ENCODE data around the gene UIMC1. TPM values are rescaled to one million over a fixed set of nuclear protein-coding genes. Genes with fewer than 3 reads are reported as not detected.
"Not testable (repeated sequence)": the region's sequence is repeated elsewhere in the genome, so short reads cannot be mapped to it uniquely, and the experiment has no call there.

Gene UIMC1
- total RNA-seq, 2 donors from 2014 or later: 42.5 to 43.0 TPM

GRCh38 chr5:177024559-177024958 lies 18.0 kb upstream of the UIMC1 start:
- peaks cover 28% of the 10 kb centered on the region for H3K4me1 Mint-ChIP-seq
- H3K36me3 Mint-ChIP-seq (ENCODE audit: low read depth): peaks cover 43% of the 10 kb centered on the region
- no peaks in the 10 kb centered on the region for H3K9me3 Mint-ChIP-seq
- no peaks in the 10 kb centered on the region for H3K27me3 Mint-ChIP-seq
- peak; percentile 24 for ATAC-seq (replicated peaks)
- H3K4me3 Mint-ChIP-seq: peak overlapping the region; percentile 95
- peak overlapping the region; percentile 72 for H3K27ac Mint-ChIP-seq

DNA sequence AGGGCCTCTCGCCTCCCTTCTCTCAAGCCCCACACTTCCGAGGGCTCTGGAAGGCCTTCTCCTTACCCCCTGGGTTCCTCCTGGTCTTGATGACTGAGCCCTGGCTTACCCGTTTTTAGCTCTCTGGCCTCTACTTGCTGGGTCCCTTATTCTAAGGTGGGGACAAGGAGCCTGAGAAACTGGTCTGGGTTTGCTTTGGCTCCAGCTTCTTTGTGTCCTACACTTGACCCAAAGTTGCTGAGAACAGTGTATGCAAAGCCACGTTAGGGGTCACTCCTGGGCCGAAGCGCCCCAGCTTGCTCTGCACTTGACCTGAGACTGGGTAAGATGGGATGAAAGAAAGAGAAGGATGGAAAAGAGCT lies 16.7 kb upstream of the UIMC1 start:
- Mint-ChIP-seq H3K4me1 (peaks cover 28% of the 10 kb centered on the region), H3K4me3 (peak overlapping the region; percentile 95), H3K27me3 (no peaks in the 10 kb centered on the region), H3K27ac (peak overlapping the region; percentile 99), H3K36me3 (ENCODE audit: low read depth) (peaks cover 33% of the 10 kb centered on the region), H3K9me3 (no peaks in the 10 kb centered on the region)
- no peak for ATAC-seq (replicated peaks)

GRCh38 chr5:177022386-177023302 lies 16.1 kb upstream of the UIMC1 start, which contains the start of gene ZNF346:
TSS of gene ZNF346 (plus strand) at chr5:177022696. CDS start at chr5:177022739, 43 bp downstream.
- peak; percentile 96 for ATAC-seq (replicated peaks)
- H3K36me3 Mint-ChIP-seq (ENCODE audit: low read depth): peaks cover 29% of the 10 kb centered on the region

DNA sequence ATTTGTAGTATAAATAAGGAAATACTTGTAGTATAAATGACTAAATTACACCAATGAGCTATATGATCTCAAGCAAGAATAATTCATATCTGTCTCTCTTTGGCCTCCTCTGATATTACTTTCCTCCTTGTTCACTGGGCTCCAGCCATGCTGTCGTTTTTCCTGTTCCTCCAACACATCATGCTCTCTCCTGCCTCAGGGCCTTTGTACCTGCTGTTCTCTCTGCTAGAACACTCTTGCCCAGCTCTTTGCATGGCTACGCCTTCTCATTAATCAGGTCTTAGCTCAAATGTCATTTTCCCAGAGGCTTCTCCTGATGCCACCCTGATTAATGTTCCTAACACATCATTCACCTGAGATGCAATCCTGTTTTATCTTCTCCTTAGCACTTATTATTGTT lies 13.5 kb upstream of the UIMC1 start:
- Mint-ChIP-seq H3K4me3 (no peak overlapping the region), H3K27ac (no peak overlapping the region), H3K4me1 (peaks cover 22% of the 10 kb centered on the region), H3K9me3 (no peaks in the 10 kb centered on the region), H3K36me3 (ENCODE audit: low read depth) (peaks cover 9% of the 10 kb centered on the region), H3K27me3 (no peaks in the 10 kb centered on the region)
- ATAC-seq (replicated peaks): no peak

More at GRCh38 chr5:177022386-177023302, 16.1 kb upstream of the UIMC1 start, which contains the start of gene ZNF346:
- Mint-ChIP-seq H3K4me3 (peak within 1 kb of the TSS; percentile 95), H3K9me3 (no peaks in the 10 kb centered on the region), H3K27me3 (no peaks in the 10 kb centered on the region), H3K4me1 (peaks cover 28% of the 10 kb centered on the region), H3K27ac (peak within 1 kb of the TSS; percentile 99)

DNA sequence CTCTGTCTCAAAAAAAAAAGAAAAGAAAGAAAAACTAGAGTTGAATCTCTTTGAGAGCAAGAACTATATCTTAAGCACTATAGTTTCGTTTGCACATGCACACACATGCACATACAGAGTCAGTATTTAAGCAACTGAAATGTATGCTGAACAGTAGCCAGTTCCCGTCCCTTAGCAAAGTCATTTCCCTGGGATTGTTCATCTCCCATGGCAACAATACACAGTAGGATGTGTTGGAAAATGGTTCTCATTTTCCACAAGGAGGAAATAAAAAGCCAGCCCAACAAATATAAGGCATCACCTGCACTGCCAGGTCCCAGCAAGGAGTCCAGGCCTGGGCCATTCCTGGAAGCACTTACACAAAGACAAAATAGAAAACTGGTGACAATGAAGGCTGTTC lies 11.8 kb upstream of the UIMC1 start:
- no peaks in the 10 kb centered on the region for H3K9me3 Mint-ChIP-seq
- no peak for ATAC-seq (replicated peaks)

DNA sequence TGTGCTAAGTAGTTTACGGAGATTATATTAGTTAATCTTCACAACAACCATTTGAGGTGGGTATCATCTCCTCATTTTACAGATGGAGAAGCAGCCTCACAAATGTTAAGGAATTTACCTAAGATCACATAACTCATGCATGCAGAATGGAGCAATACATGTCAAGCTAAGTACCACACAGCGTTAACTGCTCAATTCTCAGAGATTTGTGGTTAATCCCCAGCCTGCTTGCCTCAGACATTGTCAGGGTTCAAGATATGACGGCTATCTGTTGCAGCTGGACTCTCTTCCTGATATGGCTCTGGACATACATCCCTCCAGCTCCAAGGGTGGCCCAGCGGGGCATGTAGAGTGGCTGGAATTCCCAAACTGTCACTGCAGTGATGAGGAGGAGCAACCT lies 8.6 kb upstream of the UIMC1 start:
- Mint-ChIP-seq H3K4me3 (no peak overlapping the region), H3K27me3 (no peaks in the 10 kb centered on the region), H3K9me3 (no peaks in the 10 kb centered on the region), H3K4me1 (no peaks in the 10 kb centered on the region), H3K27ac (no peak overlapping the region), H3K36me3 (ENCODE audit: low read depth) (no peaks in the 10 kb centered on the region)
- no peak for ATAC-seq (replicated peaks)

More for the DNA sequence above, 11.8 kb upstream of the UIMC1 start:
- Mint-ChIP-seq H3K4me3 (no peak overlapping the region), H3K27ac (no peak overlapping the region), H3K4me1 (peaks cover 10% of the 10 kb centered on the region), H3K27me3 (no peaks in the 10 kb centered on the region), H3K36me3 (ENCODE audit: low read depth) (no peaks in the 10 kb centered on the region)

- no peaks in the 10 kb centered on the region for H3K27me3 Mint-ChIP-seq
- peaks cover 8% of the 10 kb centered on the region for H3K36me3 Mint-ChIP-seq (ENCODE audit: low read depth)
- ATAC-seq (replicated peaks): no peak
- peaks cover 5% of the 10 kb centered on the region for H3K4me1 Mint-ChIP-seq
- no peak overlapping the region for H3K4me3 Mint-ChIP-seq
- H3K27ac Mint-ChIP-seq: no peak overlapping the region
- H3K9me3 Mint-ChIP-seq: no peaks in the 10 kb centered on the region
These were observed 3.6 kb upstream of the UIMC1 start for GRCh38 chr5:177010153-177010552.

GRCh38 chr5:177008716-177009115 lies 2.1 kb upstream of the UIMC1 start:
- no peak for ATAC-seq (replicated peaks)
- H3K4me3 Mint-ChIP-seq: peak overlapping the region; percentile 6
- no peaks in the 10 kb centered on the region for H3K9me3 Mint-ChIP-seq
- H3K27ac Mint-ChIP-seq: no peak overlapping the region
- H3K4me1 Mint-ChIP-seq: peaks cover 13% of the 10 kb centered on the region
- no peaks in the 10 kb centered on the region for H3K27me3 Mint-ChIP-seq
- peaks cover 11% of the 10 kb centered on the region for H3K36me3 Mint-ChIP-seq (ENCODE audit: low read depth)

DNA sequence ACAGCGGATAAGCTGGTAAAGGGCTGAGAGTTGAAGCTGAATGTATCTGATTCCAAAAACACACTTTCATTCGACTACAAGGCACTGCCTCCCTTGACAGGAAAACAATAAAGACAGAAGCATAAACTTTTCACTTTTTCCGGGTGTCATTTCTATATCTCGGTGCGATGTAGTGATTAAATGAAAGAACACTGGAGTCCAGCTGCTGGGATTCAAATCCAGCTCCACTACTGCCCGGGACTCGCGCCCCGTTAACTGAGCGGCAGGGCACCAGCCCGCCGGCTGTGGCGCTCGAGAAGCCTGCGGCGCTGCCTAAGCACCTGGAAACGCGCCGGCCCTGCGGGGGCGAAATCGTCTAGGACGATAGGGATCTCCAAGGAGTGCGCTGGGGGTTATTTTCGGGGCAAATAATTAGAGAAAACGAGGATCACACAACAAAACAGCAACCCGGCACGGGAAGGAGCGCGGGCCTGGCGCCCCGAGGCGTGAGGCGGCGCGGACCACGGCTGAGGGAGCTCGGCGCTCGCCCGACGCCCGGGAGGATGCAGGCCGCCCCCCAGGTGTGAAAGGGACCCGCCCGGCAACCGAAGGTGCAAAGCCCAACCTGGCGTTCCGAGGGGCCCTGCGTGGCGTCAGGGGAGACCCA lies 837 bp downstream of the UIMC1 start:
- H3K36me3 Mint-ChIP-seq (ENCODE audit: low read depth): peaks cover 22% of the 10 kb centered on the region
- H3K27me3 Mint-ChIP-seq: no peaks in the 10 kb centered on the region
- peaks cover 18% of the 10 kb centered on the region for H3K4me1 Mint-ChIP-seq
- H3K27ac Mint-ChIP-seq: peak overlapping the region; percentile 93
- no peaks in the 10 kb centered on the region for H3K9me3 Mint-ChIP-seq
- ATAC-seq (replicated peaks): peak; percentile 57
- H3K4me3 Mint-ChIP-seq: peak overlapping the region; percentile 98

- Mint-ChIP-seq H3K27ac (peak overlapping the region; percentile 93), H3K27me3 (no peaks in the 10 kb centered on the region), H3K4me1 (peaks cover 18% of the 10 kb centered on the region), H3K9me3 (no peaks in the 10 kb centered on the region), H3K36me3 (ENCODE audit: low read depth) (peaks cover 26% of the 10 kb centered on the region), H3K4me3 (peak overlapping the region; percentile 98)
- ATAC-seq (replicated peaks): no peak
These were observed 1.6 kb downstream of the UIMC1 start for GRCh38 chr5:177004961-177005360.

DNA sequence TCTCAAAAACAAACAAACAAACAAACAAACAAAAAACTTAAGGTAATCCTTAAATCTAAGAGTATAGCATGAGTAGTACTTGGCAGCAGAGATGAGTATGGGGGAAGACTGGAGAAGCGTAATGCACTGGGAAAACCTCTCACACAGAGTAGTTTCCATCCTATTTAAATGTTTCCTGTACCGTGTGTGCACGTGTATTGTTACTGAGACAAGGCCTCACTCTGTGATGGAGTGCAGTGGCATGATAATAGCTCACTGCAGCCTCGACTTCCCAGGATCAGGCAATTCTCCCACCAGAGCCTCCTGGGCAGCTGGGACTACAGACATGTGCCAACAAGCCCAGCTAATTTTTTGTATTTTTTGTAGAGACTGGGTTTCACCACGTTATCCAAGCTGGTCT lies 2.9 kb downstream of the UIMC1 start:
- no peak for ATAC-seq (replicated peaks)
- H3K27ac Mint-ChIP-seq: peak overlapping the region; percentile 30
- H3K4me3 Mint-ChIP-seq: peak overlapping the region; percentile 98
- no peaks in the 10 kb centered on the region for H3K27me3 Mint-ChIP-seq
- H3K36me3 Mint-ChIP-seq (ENCODE audit: low read depth): peaks cover 34% of the 10 kb centered on the region
- H3K4me1 Mint-ChIP-seq: peaks cover 18% of the 10 kb centered on the region
- H3K9me3 Mint-ChIP-seq: no peaks in the 10 kb centered on the region

GRCh38 chr5:176999526-176999925 lies 7.1 kb downstream of the UIMC1 start:
- not testable (repeated sequence) for H3K9me3 Mint-ChIP-seq; ATAC-seq (replicated peaks); H3K4me3 Mint-ChIP-seq; H3K27me3 Mint-ChIP-seq
- H3K36me3 Mint-ChIP-seq (ENCODE audit: low read depth): peaks cover 23% of the 10 kb centered on the region
- H3K4me1 Mint-ChIP-seq: peaks cover 32% of the 10 kb centered on the region
- H3K27ac Mint-ChIP-seq: peak overlapping the region; percentile 63

- Mint-ChIP-seq H3K36me3 (ENCODE audit: low read depth) (peaks cover 23% of the 10 kb centered on the region), H3K9me3 (no peaks in the 10 kb centered on the region), H3K4me3 (no peak overlapping the region), H3K27ac (no peak overlapping the region), H3K4me1 (peaks cover 27% of the 10 kb centered on the region), H3K27me3 (no peaks in the 10 kb centered on the region)
- no peak for ATAC-seq (replicated peaks)
These were observed 7.8 kb downstream of the UIMC1 start for GRCh38 chr5:176998828-176999227.

DNA sequence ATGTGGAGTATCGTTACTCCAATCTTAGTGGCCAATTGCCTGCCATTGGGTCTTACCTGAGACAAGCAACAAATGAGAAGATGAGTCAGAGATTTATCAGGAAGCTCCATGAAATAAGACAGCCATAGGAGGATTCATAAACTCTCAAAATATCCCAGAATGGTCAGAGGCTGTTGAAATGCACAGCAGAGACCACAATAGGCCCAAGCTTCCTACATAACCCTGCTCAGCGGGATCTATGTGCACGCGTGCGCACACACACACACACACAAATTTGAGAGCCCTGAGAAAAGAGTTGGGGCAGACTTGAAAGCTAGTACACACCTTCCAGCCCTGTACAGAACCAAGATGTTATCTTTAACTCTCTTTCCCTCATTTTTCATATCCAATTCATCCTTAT lies 9.8 kb downstream of the UIMC1 start:
- no peak for ATAC-seq (replicated peaks)
- Mint-ChIP-seq H3K4me1 (peaks cover 21% of the 10 kb centered on the region), H3K36me3 (ENCODE audit: low read depth) (peaks cover 22% of the 10 kb centered on the region), H3K4me3 (peak overlapping the region; percentile 44), H3K27ac (peak overlapping the region; percentile 88), H3K9me3 (no peaks in the 10 kb centered on the region), H3K27me3 (no peaks in the 10 kb centered on the region)
